Measurements from ENCODE around the gene PDSS2.
"Not testable (repeated sequence)": the region's sequence is repeated elsewhere in the genome, so short reads cannot be mapped to it uniquely, and the experiment has no call there.

PDSS2 gene

DNA sequence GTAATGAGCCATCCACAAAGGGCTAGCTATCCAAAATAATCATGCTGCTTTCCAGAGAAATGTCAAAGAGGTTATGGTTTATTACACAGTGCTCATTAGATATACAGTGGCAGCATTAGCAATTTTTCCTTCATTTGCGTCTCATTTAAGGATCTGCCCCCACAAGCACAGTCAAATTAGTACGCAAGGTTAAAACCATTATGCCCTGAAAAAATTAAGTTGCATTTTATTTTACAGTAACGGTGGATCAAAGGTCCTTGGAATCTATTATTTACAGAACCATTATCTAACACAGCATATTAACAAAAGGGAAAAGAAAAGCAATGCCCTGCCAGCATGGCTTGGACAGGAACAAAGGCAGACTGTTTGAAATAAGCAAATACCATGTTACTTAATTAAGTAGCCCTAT is 144.8 kb downstream of the PDSS2 start:
- DNase-seq, result no peak

DNA sequence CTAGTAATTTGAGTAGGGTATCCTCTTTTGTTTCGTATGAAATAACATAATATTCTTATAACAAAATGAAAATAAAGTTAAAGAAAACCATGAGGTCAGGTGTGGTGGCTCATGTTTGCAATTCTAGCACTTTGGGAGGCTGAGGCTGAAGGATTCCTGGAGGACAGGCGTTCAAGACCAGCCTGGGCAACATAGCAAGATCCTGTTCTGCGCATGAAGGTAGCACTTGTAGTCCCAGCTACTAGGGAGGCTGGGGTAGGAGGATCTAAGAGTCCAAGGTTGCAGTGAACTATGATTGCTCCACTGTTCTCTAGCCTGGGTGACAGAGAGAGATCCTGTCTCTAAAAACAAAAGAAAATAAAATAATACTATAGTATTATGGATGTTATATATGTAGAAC is 145.6 kb downstream of the PDSS2 start:
- no peak for DNase-seq

DNA sequence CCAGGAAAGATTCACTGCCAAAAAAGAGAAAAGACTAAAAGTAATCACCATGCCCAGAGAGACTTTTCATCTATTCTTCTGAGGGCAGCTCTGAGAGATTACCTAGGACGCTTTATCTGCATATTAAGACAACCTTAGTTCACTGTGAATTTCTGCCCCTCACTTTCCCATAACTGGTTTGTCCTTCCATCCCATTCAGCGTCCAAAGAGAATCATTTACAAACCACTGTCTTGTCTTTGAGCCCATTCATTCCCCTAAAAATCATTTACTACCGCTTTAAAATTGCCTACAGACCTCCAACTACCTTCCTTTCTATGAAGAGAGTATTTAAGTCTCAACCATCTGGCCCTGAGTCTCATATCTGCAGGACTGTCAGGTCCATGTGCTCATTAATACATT is 149.0 kb downstream of the PDSS2 start:
- no peak for DNase-seq

DNA sequence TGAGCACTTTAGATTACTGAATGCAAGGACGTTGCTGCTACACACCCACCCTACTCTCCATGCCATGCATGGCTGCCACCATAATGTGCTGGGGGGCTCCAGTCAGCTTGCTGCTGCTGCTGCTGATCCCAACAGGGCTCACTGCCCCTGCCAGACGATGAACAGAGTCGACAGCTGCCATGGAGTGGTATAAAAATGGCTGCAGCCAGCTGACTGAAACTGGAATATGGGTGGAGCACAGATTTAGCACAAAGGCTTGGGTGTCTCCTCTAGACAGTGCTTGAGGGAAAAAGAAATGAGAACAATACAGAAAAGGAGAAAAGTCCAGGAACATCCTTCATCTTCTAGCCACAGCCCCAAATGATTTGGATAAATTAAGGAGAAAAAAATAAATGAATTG is 150.7 kb downstream of the PDSS2 start:
- no peak for DNase-seq

DNA sequence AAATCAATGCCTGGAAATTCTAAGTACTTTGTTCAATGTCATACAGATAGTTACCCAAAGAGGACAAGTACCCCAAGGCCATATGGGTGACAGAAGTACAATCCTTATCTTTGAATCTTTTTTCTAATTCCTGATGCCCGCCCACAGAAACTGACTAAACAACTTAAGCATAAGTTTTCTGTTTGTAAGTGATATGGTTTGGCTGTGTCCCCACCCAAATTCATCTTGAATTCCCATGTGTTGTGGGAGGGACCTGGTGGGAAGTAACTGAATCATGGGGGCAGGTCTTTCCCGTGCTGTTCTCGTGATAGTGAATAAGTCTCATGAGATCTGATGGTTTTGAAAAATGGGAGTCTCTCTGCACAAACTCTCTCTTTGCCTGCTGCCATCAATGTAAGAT is 153.4 kb downstream of the PDSS2 start:
- DNase-seq, result not testable (repeated sequence)

DNA sequence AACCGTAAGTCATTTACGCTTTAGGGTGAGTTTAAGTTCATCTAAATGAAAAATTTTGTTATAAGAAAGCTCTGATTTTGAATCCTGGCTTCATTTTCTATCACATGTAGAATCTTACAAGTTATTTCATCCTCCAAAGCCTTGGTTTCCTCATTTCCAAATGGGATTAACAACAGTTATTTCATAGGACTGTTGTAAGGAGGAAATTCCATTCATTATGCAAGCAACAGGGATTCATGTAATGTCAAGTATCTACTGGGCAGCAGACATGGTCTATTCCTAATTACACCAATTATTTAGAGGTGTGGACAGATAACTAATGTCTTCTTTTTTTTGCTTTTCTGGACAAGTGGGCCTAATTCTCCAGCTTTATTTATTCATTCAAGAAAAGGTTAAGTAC is 154.0 kb downstream of the PDSS2 start:
- no peak for DNase-seq

DNA sequence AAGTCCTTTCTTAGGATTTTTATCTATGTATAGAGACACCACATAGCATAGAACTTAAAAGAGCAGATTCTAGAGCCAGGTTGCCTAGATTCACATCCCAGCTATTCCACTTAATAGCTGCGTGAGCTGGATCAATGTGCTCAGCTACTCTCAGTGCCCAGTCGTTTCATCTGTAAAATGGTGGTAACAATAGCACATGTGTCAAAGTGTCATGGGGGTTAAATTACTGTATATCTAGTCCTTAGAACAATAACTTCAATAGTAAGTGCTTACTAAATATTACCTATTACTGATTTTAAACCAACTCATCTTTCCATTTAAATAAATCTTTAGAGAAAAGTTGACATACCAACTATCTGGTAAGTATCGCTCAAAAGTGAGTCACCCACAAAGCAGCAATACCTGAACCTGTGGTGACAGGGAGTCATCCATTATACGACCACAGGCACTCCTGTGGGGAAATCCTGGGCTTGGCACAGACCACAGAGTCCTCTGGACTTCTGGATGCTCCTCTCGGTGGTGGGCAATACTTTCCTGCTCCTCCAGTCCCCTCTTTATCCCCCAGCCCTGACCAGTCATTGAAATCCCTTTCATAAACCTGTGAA is 154.8 kb downstream of the PDSS2 start:
- DNase-seq, result no peak

DNA sequence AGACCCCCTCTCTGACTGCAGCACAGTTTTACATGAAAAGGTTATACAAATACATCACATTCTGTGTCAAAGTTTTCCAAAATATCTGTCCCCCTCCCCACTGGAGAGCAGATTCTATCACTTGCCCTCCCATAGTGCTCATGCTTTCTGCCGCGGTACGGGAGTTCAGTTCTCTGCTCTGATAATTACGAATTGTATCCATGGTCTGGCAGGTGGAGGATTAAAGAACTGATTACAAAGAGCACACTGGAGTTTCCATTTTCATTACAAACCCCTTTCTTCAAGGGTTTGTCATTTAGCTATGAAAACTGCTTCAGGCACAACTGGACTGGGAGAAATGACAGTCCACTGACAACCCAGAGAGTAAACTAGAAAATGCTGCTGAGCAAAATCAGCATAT is 166.0 kb downstream of the PDSS2 start:
- DNase-seq, result no peak

DNA sequence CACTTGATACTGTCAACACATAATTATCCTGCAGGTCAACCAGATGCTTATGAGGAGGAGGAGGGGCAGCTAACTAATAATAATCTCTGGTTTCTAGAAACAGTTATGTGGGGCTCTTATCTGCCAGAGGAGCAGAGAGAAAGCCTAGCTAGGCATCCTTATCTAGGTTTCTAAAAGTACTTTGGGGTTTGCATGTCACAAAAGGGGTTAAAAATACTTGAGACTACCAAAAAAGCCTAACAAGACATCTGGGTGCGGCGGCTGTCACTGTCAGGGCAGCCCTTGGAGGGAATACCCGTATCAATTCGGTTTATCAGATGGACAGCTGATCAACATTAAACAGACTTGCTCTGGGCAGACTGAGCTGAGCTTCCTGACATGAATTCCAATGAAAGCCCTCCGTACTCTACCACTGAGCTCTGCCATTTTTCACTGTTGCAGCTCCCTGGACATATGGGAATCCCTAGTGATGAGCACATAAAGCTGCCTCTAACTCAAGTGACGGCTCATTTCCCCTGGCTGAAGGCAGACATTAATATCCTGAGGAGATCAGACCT is 166.6 kb downstream of the PDSS2 start:
- no peak for DNase-seq

DNA sequence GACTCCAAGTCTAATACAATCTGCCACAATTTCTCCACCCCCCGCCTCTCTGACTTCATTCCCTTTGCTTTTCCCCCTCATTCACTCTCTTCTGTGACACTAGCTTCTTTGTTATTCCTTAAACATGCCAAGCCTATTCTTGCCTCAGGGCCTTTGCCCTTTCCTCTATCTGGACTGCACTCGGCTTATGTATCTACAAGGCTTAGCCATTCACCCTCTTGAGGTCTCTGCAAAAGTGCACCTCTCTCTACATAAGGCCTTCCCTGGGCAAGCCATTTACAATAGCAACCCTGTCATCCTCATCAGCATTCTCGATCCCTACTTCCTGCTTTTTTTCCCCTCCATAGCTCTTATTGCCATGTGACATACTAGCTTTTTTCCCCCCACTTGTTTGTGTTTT is 168.9 kb downstream of the PDSS2 start:
- DNase-seq, result no peak

DNA sequence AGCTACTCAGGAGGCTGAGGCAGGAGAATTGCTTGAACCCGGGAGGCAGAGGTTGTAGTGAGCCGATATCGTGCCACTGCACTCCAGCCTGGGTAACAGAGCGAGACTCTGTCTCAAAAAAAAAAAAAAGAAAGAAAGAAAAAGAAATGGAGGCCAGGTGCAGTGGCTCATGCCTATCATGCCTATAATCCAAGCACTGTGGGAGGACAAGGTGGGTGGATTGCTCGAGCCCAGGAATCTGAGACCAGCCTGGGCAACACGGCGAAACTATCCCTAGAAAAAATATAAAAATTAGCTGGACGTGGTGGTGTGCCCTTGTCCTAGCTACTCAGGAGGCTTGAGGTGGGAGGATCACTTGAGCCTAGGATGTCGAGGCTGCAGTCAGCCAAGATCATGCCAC is 170.1 kb downstream of the PDSS2 start:
- DNase-seq, result not testable (repeated sequence)

DNA sequence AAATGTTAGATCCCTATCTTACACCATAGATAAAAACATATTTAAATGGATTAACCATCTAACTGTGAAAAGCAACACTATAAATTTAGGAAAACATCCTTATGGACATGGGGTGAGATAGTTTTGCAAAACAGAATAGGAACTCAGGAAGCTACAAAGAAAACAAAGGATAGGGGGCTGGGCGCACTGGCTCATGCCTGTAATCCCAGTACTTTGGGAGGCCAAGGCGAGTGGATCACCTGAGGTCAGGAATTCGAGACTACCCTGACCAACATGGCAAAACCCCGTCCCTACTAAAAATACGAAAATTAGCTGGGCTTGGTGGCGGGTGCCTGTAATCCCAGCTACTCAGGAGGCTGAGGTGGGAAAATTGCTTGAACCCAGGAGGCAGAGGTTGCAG is 173.7 kb downstream of the PDSS2 start:
- not testable (repeated sequence) for DNase-seq

DNA sequence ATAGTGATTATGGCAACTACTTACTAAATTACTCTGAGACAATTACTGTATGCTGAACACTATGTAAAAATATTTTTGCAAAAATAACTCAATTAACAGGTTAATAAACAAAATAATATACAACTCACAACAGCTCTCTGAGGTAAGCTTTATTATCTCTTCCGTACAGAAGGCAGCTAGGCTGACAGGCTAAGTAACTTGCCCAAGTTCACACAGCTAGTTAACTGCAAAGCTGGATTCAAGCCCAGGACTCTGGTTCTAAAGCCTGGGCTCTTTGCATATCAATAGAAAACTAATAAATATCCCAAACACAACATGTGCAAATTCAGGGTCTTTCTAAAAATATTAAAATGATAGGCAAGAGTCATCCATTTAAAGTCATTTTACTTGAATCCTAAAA is 174.6 kb downstream of the PDSS2 start:
- DNase-seq, result no peak

DNA sequence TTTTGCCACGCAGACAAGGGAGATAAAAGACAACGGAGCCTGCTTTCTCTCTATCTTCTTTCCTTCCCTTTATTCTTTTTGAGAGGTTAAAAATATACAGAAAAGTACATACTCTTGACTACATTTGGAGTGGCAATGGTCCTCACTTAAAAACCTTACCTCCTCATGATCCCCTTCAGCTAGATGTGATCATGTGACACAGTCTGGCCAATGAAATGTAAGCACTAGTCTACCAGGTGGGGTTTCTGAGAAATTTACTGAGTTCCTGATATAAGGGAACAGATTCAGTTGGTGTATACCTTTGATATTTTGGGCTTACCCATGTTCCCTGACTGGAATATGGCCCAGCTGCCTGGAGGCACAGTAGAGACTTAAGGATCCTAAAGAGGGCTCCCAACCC is 178.6 kb downstream of the PDSS2 start:
- DNase-seq, result no peak

DNA sequence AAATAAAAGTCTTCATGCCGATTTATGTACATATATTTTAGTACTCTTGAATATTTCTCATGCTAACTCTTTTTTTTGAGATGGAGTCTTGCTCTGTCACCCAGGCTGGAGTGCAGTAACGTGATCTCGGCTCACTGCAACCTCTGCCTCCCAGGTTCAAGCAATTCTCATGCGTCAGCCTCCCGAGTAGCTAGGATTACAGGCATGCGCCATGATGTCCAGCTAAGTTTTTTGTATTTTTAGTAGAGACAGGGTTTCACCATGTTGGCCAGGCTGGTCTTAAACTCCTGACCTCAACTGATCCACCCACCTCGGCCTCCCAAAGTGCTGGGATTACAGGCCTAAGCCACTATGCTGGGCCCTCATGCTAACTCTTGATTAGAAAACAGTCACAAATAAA is 179.4 kb downstream of the PDSS2 start:
- not testable (repeated sequence) for DNase-seq

DNA sequence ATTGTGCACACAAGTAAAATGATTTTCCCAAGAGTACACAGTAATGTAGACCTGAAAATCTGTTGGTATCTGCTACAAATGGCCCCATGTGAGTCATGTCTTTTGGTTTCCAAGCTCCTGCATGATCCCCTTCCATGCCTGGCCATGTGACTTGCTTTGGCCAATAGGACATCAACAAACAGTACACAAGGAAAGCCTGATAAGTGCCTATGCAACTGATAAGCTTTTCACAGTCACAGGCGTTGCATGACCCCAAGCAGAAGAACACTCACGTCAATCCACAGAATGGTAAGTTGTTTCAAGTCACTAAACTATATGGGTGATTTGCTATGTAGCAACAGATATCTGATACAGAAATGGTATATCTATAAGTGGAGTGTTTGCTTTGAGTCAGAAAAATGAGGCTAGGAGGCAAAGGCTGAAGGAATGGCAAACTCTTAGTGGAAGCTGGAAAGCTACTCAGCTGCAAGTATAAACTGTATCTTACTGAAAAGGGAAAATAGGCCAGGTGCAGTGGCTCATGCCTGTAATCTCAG is 184.0 kb downstream of the PDSS2 start:
- DNase-seq, result no peak

DNA sequence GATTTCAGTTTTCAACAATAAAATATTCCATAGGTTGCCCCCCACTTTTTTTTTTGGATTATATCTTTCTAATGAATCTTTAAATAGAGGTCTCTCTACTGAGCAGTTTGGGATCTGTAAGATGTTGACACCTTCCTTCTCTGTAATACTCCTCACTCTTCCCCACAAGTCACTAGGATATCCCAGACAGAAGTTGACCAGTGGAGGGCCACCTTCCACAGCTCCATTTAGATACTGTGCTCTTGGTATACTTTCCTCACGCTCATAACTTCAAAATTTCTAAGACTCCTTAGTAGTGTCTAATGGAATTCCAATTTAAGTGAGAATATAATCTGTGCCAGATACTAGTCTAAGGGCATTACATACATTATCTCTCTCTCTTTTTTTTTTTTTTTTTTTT is 185.1 kb downstream of the PDSS2 start:
- DNase-seq, result no peak

DNA sequence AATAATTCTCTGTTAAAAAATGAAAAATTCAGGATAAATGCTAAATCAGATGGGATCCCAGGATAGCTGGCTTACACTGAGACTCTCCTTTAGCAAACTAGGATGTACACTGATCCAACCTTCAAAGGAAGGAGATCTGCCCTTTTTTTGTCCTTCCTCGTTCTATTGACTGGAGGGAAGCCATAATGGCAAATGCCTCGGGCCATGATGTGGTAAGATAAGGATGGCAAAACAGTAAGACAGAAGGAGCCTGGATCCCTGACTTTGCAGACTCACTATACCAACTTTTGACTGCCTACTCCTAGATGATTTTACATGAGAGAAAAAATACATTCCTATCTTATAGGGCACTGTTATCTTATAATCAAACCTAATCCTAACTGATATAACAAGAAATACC is 187.1 kb downstream of the PDSS2 start:
- no peak for DNase-seq

DNA sequence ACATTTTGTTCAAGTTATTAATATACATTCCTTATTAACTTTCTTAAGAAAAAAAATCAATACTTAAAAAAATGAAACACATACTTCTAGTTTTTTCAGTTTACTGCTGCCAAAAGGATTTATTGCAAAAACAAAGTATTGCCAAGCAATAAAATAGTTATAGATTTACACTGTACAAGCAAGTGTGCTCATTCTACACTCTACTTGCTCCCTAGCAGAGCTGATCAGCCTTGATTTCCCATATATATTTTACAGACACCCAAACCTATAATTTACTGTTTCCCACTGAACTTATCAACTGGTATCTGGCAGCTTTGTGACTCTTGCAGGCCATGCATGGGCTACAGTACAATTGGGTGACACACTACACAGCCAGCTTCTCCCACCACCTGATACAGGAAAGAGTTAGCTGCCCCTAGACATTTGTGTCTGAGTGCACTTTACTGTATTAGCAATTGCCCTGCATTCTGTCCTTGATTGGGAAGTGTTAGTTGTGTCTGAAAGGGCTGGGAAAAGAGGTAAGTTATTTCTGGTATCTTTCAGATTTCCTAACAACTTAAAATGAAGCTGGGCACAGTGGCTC is 188.1 kb downstream of the PDSS2 start:
- no peak for DNase-seq

DNA sequence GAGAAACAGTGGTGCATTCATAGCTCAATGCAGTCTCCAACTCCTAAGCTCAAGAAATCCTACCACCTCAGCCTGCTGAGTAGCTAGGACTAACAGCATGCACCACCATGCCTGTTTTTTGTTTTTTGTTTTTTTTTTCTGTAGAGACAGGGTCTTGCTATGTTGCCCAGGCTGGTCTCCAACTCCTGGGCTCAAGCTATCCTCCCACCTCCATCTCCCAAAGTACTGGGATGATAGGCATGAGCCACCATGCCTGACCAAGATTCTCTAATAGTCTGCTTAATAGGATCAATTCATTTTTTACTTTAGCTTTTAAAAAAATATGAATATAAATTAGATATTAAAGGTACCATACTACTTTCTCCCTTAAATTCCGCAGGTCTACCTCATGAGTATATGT is 191.7 kb downstream of the PDSS2 start:
- no peak for DNase-seq

DNA sequence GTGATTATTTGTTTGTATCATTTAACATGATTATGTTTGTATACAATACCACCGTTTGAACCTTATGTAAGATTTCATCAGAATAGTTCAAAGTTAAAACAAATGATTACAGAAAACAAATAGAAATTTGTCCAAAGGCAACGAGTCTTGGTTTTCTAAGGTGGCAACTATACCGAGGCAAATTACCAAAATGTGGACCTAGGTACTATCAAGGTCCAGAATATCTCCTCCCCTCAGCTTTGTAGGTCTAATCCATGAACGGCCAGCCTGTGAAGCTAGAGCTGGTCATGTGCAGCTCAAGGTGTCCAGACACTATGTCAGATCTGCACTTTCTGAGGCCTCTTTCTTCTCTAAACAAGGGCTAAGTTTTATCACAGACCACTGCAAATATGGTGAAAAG is 192.4 kb downstream of the PDSS2 start:
- DNase-seq, result no peak

DNA sequence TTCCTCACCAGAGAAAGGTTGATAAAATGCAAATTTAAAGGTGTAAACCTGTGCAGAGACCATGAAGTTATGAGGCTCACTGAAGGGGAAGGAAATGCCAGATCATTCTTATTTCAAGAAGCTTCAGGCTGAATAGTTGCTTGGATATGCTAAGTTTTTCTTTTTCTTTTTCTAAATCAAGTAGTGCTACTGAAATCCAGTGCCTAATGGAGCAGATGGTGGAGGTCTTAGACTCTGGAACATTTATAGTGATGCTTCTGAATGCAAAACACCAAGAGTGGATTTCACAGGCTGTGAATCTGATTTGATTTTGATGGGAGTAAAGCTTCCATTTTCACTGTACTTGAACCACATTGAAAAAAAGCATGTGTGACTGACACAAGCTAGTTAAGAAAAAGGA is 192.8 kb downstream of the PDSS2 start:
- DNase-seq, result no peak

DNA sequence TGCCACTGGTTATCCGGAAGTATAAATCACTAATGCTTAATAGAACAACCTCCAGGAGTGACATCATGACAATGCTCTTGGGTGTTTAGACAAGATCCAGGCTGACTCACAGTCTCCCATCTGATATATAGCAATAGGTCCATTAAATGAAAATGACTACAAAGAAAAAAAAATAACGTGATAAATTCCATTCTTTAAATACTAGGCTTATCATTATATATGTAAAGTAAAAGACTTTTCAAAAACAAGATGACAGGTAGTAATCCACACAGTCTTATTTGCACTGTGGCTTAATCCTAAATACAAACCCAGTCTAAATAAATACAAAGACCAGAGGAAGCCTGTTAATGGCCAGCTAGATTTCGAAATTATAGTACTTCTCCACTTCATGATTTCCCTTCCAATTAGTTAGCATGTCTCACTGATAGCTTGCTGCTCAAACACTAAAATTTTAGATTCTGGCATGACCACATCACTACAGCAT is 195.0 kb downstream of the PDSS2 start:
- no peak for DNase-seq

DNA sequence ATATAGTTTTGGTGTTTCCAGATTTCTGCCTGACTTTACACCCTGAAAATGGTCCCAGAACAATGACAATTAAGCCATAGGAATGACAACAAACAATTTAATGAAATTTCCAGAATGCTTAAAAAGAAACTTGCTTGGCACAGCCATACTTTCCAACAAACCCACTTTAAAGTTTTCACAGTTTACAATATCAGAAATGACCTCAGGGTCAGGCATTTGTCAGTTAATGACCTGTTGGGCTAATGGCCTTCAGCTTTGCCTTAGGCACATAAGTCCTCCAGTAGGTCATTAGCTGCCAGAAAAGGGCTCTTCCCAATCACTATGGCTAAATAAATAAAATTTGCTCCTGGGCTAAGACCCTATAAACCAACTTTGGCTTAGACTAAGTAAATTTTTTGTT is 199.4 kb downstream of the PDSS2 start:
- no peak for DNase-seq

DNA sequence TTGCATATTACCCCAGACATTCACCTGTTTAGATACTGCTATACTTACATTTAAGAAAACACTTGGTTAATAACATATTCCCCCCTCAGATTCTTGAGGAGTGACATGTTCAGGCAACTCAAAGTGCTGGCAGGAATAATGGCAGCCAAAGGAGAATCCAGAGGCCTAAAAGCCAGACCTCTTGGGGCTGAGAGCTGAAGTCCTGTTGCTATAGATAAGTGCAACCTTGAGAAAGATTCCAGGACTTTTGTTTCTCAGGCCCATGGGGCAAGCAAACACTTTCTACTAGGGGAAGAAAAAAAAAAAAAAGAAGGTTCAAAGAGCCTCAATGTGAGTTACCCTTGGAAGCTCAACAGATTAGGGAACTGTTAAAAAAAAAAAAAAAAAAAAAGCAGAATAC is 211.2 kb downstream of the PDSS2 start:
- DNase-seq, result no peak
